ENCODE results near the gene ESR1. TPM values are rescaled to one million over a fixed set of nuclear protein-coding genes. Genes with fewer than 3 reads are reported as not detected.

ESR1 gene
- total RNA-seq = 0.30 TPM in 1 of 2 replicates, not detected in the other

GRCh38 chr6:151807513-151808370, at the start of gene ESR1:
Gene ESR1, plus strand, starts transcription at chr6:151807682. Its CDS starts 231 bp downstream, at chr6:151807913.

